GM21526 (cell line): ENCODE data around the gene CD28.
"Not testable (repeated sequence)": the region's sequence is repeated elsewhere in the genome, so short reads cannot be mapped to it uniquely, and the experiment has no call there.

Source experiments
- ATAC-seq: cut with Tn5 transposase; IDR thresholded peaks from one replicate; pipeline ENCODE4 v1.9.1; 2021; ENCODE audit warnings: moderate library complexity; ENCODE audit not compliant: unreplicated experiment, low FRiP score

Gene CD28

DNA sequence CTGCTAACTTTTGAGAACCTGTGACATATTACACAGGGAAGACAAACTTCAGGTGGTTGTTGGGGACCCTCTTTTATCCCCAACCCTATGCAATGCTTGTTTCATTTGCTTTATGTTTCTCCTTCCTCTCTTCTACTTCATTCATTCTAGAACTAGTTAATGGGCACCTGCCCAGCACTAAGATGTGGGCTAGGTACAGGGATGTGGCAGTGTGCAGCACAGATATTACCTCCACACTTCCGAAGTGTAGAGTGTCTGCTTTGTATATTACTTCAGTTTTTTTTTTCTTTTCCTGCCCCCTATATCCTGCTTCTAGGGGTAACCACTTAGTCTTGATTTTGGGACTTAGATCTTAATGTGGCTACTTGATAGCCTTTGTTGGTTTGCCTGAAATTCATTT is 35.1 kb downstream of the CD28 start:
- no peak for ATAC-seq

DNA sequence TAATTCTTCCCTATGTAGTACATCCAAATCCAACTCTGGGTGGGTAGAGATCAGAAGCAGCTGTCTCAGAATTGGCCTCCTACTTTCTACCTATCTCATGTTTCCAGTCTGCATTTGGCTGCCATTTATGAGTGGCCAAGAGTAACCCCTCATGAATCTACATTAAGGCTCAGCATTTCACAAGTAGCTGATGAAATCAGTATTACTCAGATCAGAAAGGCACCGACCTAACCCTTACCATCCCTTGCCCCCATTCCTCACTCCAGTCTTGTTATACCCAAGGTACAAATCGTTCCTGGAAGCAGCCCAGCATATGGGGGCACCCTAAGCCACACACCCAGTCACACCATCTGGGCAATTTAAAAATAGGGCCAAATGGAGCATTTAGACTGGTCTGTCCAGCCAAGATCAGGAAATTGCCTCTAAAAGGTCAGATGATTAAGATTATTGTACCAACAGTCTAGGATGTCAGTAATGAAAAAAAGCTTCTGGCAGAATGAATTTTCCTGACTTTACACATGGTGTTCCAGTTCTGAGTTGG is 37.1 kb downstream of the CD28 start:
- ATAC-seq, result no peak

DNA sequence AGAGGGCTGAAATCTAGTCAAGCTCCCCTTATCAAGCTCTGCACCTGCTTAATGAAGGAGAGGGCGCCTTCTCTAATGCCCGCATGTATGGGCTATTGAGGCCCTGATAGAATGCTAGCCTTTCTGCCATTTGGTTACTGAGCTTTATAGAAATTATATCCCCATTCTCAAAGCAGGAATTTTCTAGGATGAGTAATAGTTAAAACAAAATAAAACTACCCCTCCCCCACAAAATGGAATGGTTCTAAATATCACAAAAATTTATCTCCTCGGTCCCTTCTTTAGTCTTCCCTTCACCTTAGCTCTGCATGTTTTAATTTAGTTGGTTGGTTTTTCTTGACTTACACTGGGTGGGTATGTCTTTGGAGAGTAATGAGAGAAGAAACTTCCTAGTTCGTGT is 37.7 kb downstream of the CD28 start:
- no peak for ATAC-seq

- no peak for ATAC-seq
Observed at GRCh38 chr2:203745267-203745666, 38.8 kb downstream of the CD28 start.

DNA sequence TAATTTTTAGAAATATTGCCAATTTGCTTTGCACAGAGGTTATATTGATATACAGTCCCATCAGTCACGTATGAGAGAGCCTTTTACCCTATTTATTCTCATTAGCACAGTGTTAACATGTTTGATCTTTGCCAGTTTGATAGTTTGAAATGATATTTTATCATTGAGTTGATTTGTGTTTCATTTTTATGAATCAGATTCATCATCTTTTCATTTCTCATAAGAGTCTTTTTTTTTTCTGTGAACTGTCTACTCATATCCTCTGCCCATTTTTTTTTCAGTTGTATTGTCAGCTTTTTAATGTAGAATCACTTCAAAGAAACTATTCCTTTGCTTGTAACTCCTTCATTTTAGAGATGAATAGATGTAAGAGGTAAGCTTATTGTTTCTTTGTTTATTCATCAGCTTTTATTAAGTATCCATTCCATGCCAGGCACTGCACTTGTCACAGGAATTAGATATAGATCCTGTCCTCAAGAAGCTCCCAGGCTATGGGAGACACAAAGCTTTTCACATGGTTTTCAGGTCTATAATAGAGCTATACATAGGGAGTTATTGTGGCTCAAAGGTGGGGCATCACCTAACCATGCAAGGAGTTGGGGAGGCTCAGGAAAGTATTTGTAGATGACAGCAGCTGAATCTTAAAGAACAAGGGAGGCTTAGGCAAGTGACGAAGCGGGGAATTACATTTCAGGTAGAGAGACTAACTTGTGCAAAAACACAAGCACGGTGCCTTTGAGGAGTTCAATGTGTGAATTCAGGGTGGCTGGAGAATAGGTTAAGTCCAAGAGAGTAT is 42.1 kb downstream of the CD28 start:
- no peak for ATAC-seq

GRCh38 chr2:203750346-203751068 is 44.1 kb downstream of the CD28 start:
- ATAC-seq, result no peak

- no peak for ATAC-seq
Observed at GRCh38 chr2:203751685-203752271, 45.3 kb downstream of the CD28 start.

DNA sequence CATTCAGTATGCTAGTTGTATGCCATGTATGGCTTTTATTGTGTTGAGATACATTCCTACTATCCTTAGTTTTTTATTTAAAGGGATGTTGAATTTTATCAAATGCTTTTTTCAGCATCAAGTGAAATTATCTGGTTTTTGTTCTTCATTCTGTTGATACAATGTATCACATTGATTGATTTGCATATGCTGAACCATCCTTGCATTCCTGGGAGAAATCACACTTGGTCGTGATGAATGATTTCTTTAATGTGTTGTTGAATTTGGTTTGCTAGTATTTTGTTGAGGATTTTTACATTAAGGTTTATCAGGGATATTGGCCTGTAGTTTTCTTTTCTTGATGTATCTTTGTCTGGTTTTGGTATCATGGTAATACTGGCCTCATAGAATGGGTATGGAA is 49.7 kb downstream of the CD28 start:
- ATAC-seq, result no peak

DNA sequence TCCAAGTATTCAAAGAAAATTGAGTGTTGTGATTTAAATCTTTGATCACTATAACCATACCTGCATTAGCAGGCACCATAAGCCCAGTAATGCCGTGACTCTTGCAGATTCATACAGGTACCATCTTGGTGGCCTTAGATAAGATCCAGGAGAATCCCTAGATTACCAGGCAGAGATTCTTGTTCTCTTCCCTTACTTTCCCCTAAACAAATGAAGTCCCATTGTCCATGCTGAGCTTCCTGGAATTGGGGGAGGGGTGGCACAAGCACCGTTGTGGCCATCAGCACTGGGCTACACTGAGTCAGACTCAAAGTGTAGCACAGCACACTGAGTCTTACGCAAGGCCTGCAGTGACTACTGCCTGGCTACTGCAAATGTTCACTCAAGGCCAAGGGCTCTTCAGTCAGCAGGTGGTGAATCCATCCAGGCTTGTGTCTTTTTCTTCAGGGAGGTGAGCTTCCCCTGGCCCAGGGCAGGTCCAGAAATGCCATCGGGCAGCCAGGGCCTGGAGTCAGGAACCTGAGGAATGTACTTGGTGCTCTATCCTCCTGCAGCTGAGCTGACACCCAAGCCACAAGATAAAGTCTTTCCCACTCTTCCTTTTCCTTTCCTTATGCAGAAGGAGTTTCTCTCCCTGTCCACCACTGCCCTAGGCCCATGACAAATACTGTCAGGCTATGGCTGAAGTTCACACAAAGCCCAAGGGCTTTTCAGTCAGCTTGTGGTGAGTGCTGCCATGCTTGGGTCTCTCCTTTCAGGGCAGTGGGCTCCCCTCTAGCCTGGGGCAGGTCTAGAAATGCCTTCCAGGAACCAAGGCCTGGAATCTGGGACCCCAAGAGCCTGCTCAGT is 52.6 kb downstream of the CD28 start:
- no peak for ATAC-seq

GRCh38 chr2:203759690-203760365 is 53.4 kb downstream of the CD28 start:
- no peak for ATAC-seq

GRCh38 chr2:203761121-203761520 is 54.7 kb downstream of the CD28 start:
- ATAC-seq, result no peak

- no peak for ATAC-seq
Observed at GRCh38 chr2:203763241-203763937, 57.0 kb downstream of the CD28 start.

DNA sequence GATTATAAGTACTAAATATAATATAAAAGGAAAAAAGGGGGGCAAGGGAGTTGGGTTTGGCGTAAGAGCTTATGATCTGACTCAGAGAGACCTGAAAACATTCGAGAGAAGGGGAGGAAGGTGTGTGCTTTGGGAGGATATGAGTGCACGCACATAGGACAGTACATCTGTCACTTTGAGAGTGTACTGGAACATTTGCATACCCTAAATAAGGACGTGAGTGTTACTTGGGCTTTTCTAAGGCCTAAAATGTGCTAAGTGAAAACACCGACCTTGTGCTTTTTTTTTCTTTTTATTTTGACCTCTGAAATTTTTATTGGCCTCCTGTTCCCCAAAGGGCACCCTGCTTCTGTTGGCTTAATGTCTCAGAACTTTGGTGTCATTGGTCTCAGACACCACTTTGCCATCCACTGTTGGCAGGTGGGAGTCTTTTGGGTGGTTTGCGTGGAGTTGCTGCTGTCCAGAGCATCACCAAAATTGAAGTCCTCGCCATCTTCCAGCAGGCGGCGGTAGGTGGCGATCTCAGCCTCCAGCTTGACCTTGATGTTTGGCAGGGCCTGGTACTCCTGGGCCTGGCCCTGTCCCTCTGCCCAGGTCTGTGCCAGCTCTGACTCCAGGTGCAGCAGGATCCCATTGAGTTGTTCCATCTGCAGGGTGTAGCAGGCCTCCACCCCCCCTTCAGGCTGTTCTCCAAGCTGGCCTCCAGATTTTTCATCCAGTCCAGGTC is 57.7 kb downstream of the CD28 start:
- ATAC-seq, result no peak

DNA sequence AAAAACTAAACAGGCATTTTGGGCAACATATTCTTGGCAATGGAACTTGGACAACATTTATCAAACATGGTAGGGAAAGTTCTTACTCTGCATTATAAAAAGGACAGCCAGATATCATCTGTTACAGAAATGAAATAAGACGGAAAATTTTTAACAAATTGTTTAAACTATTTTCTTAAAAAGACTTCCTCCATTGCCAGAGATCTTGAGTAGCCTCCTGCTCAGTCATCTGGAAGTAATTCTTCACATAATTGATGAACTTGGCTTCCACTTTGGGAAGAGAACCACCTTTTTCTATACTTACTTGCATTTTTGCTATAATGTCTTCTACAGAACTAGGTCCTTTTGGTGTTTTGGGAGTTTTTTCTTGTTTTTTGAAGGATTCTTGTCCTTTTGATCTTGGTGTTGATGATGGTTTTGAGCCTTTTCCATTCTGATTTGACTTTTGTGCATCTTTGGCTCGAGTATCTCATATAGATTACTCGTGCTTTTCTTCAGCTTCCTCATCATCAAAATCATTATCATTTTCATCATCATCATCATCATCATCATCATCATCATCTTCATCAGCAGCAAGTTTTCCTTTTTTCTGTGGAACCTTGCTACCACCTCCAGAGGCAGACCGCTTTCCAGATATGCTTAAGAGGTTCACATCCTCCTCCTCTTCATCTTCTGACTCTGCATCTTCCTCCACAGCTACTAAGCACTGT is 66.2 kb downstream of the CD28 start:
- ATAC-seq, result no peak

DNA sequence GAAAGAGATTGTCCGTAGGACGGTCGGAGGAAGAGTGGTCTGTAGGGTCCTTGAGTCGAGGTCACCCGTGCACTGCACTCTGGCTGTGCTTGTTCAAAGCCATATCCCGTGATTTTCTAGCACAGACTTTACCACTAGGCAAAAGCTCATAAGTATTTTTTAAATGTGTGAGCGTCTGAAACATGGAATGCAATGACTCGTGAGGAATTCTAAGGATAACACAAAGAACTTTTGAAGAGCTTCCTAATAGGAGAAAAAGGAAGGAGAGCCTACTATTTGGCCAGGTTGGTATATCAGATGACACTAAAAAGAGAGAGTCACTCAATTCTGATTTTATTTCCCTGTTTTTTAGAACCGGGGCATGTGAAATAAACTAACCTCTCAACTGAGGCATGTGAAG is 68.3 kb downstream of the CD28 start:
- ATAC-seq, result no peak

GRCh38 chr2:203775684-203776083 is 69.2 kb downstream of the CD28 start:
- no peak for ATAC-seq

DNA sequence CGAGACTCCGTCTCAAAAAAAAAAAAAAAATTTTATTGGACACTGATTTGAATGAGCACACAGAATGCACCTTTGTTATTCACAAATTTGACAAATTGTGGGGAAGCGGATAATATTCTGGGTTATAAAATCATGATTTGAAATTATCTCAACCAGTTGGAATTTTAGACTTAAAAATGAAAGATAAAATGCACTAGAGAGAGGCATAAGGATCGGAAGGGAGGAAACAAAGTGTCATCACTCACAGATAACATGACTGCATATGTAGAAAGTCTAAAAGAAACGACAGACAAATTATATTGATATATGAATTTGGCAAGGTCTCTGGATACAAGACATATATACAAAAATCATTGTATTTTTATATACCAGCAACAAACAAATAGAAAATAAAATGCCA is 70.6 kb downstream of the CD28 start:
- no peak for ATAC-seq

GRCh38 chr2:203779477-203780073 is 73.1 kb downstream of the CD28 start:
- ATAC-seq, result not testable (repeated sequence)
